ENCODE data around the gene GEMIN4. TPM values are rescaled to one million over a fixed set of nuclear protein-coding genes. Genes with fewer than 3 reads are reported as not detected.
"Not testable (repeated sequence)": the region's sequence is repeated elsewhere in the genome, so short reads cannot be mapped to it uniquely, and the experiment has no call there.

Gene GEMIN4
- total and polyA plus RNA-seq, 9 donors: 9.8 to 19.6 (median 14.8) TPM

DNA sequence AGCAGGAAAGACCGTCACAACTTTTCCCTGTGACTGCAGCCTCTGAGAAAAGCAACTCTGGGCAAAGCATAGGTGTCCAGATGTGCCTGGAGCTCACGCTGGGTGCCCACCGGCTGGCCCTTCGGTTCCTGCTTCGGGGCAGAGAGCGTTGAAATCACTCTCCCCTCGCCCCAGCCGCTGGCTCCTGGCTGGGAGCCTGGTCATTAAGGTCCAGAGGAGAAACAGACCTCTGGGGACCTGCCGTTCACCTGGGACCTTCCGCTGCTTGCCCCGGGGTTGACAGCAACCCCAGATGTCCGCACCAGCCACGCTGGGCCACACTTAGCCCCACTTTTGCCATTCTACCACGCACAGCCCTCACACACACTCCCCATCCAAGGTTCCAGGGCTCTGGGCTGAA lies 43.2 kb upstream of the GEMIN4 start:
- DNase-seq: no peak
- peaks cover 21% of the 10 kb centered on the region for H3K4me1 ChIP-seq (ENCODE audit: control insufficient read depth, insufficient read depth, low read length)
- no peaks in the 10 kb centered on the region for H3K27me3 ChIP-seq (ENCODE audit: control insufficient read depth, insufficient read depth, low read length)
- peaks cover 57% of the 10 kb centered on the region for H3K36me3 ChIP-seq (ENCODE audit: control insufficient read depth, insufficient read depth, low read length)
- no peaks in the 10 kb centered on the region for H3K9me3 ChIP-seq (replicated peaks; ENCODE audit: control insufficient read depth, low read depth, low read length)
- H3K27ac ChIP-seq (ENCODE audit: low read length): peak overlapping the region; percentile 88
- 36% methylated on average over 12 of the region's 14 CpGs for WGBS (ENCODE audit: insufficient coverage)
- H3K4me3 ChIP-seq (ENCODE audit: low read length): peak overlapping the region; percentile 19

DNA sequence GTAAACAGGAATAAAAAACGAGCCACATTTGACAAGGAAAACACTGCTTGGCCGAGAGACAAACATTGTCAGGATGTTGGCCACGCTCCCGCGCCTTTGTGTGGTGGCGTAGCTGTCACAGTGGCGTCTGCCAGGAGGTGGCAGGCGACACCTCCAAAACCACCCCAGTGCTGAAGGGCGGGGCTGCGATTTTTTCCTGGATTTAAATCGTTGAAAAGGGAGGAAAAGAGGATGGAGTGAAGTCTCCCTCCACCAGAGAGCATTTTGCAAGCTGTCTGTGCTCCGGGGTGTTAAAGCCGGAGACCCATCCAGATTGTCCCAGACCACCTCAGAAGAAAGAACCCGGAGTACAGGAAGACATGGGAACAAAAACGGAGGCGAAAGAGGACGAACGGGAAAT lies 42.8 kb upstream of the GEMIN4 start:
- peaks cover 56% of the 10 kb centered on the region for H3K36me3 ChIP-seq (ENCODE audit: control insufficient read depth, insufficient read depth, low read length)
- peak overlapping the region; percentile 88 for H3K27ac ChIP-seq (ENCODE audit: low read length)
- DNase-seq: peak; percentile 95
- no peaks in the 10 kb centered on the region for H3K27me3 ChIP-seq (ENCODE audit: control insufficient read depth, insufficient read depth, low read length)
- peak overlapping the region; percentile 19 for H3K4me3 ChIP-seq (ENCODE audit: low read length)
- H3K9me3 ChIP-seq (replicated peaks; ENCODE audit: control insufficient read depth, low read depth, low read length): no peaks in the 10 kb centered on the region
- peaks cover 21% of the 10 kb centered on the region for H3K4me1 ChIP-seq (ENCODE audit: control insufficient read depth, insufficient read depth, low read length)
- 6% methylated on average over 9 of the region's 18 CpGs for WGBS (ENCODE audit: insufficient coverage)

DNA sequence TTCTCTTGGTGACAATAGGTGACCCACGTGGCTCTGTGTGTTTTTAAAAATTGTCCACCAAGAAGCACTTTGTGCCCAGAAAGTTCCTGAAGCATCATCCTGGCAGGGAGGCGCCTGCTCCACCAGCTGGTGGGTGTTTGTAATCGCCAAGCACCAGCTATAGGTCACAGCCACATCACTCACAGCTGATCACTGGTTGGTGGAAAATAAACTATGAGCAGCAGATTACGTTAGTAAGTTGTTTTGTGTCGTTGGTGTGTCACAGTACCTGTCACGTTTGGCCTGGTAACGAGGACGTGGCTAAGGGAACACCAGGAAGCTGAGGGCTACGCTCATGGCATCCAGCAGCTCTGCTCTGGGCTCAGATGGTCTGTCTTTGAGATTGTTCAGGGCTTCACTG lies 40.2 kb upstream of the GEMIN4 start:
- WGBS (ENCODE audit: insufficient coverage): 81% methylated on average over 7 of the region's 9 CpGs
- no peak for DNase-seq

DNA sequence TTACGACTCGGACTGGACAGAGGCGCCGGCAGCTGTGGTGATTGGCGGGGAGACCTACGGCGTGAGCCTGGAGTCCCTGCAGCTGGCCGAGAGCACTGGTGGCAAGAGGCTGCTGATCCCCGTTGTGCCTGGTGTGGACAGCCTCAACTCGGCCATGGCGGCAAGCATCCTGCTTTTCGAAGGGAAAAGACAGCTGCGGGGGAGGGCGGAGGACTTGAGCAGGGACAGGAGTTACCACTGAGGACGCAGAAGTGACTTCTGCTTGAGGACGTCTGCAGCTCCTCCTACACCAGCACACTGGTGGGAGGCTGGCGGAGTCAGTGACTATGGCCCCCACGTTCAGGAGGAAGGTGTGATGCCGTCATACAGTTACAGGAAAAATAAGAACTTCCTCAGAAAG lies 39.8 kb upstream of the GEMIN4 start:
- no peak for DNase-seq

More for the DNA sequence above, 40.2 kb upstream of the GEMIN4 start:
- no peaks in the 10 kb centered on the region for H3K9me3 ChIP-seq (replicated peaks; ENCODE audit: control insufficient read depth, low read depth, low read length)
- peaks cover 20% of the 10 kb centered on the region for H3K4me1 ChIP-seq (ENCODE audit: control insufficient read depth, insufficient read depth, low read length)
- H3K4me3 ChIP-seq (ENCODE audit: low read length): no peak overlapping the region
- no peaks in the 10 kb centered on the region for H3K27me3 ChIP-seq (ENCODE audit: control insufficient read depth, insufficient read depth, low read length)
- no peak overlapping the region for H3K27ac ChIP-seq (ENCODE audit: low read length)
- H3K36me3 ChIP-seq (ENCODE audit: control insufficient read depth, insufficient read depth, low read length): peaks cover 62% of the 10 kb centered on the region

DNA sequence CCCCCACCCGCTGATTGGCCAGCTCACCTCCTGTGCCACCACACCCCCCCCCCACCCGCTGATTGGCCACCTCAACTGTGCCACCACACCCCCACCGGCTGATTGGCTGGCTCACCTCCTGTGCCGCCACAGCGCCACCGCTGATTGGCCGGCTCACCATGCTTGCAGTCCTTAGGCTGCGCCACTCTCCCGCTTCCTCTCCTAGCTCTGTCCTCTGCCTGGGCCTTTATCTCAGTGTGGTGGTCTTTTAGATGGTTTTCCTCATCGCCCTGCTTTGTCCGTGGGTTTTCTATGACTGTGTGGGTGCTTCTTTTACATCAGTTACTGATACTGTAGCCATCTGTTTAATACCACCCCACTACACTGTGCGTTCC lies 38.8 kb upstream of the GEMIN4 start:
- H3K9me3 ChIP-seq (replicated peaks; ENCODE audit: control insufficient read depth, low read depth, low read length); H3K27ac ChIP-seq (ENCODE audit: low read length); H3K4me3 ChIP-seq (ENCODE audit: low read length); DNase-seq; H3K27me3 ChIP-seq (ENCODE audit: control insufficient read depth, insufficient read depth, low read length): not testable (repeated sequence)
- H3K4me1 ChIP-seq (ENCODE audit: control insufficient read depth, insufficient read depth, low read length): peaks cover 15% of the 10 kb centered on the region
- peaks cover 51% of the 10 kb centered on the region for H3K36me3 ChIP-seq (ENCODE audit: control insufficient read depth, insufficient read depth, low read length)
- WGBS (ENCODE audit: insufficient coverage): 54% methylated on average over 5 of the region's 12 CpGs

More for the DNA sequence above, 39.8 kb upstream of the GEMIN4 start:
- no peaks in the 10 kb centered on the region for H3K27me3 ChIP-seq (ENCODE audit: control insufficient read depth, insufficient read depth, low read length)
- H3K36me3 ChIP-seq (ENCODE audit: control insufficient read depth, insufficient read depth, low read length): peaks cover 57% of the 10 kb centered on the region
- 87% methylated on average over 16 of the region's 19 CpGs for WGBS (ENCODE audit: insufficient coverage)
- H3K9me3 ChIP-seq (replicated peaks; ENCODE audit: control insufficient read depth, low read depth, low read length): no peaks in the 10 kb centered on the region
- H3K4me1 ChIP-seq (ENCODE audit: control insufficient read depth, insufficient read depth, low read length): peaks cover 16% of the 10 kb centered on the region
- H3K27ac ChIP-seq (ENCODE audit: low read length): no peak overlapping the region
- H3K4me3 ChIP-seq (ENCODE audit: low read length): no peak overlapping the region

DNA sequence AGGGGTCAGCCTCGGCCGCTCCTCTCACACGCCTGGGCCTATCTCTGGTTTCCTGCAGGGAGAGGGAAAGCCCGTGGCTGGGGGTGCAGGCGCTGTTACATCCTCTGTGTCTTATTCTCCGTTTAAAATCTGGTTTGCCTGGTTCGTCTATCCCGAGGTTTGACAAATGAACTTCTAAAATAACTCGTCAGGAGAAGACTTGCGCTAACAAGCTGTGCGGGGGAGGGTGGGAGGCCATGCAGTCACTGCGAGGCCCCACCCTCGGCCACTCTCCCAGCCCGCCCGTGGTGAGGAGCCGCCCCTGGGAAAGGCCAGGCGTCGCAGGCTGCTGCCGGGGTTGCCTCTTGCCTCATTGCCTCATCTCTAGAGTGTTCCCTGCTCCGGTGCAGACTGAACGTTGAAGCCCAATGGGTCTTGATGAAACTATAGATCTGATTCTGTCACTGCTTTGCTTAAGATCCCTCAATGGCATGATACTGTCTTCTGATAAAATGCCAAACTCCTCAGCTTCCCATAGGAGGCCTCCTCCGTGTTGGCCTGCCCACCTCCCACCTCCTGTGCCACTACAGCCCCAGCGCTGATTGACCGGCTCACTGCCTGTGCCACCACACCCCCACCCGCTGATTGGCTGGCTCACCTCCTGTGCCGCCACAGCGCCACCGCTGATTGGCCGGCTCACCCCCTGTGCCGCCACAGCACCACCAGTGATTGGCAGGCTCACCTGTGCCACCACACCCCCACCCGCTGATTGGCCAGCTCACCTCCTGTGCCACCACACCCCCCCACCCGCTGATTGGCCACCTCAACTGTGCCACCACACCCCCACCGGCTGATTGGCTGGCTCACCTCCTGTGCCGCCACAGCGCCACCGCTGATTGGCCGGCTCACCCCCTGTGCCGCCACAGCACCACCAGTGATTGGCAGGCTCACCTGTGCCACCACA lies 38.1 kb upstream of the GEMIN4 start:
- WGBS (ENCODE audit: insufficient coverage): 48% methylated on average over 23 of the region's 38 CpGs
- not testable (repeated sequence) for H3K4me3 ChIP-seq (ENCODE audit: low read length); H3K9me3 ChIP-seq (replicated peaks; ENCODE audit: control insufficient read depth, low read depth, low read length); H3K27ac ChIP-seq (ENCODE audit: low read length); H3K27me3 ChIP-seq (ENCODE audit: control insufficient read depth, insufficient read depth, low read length); DNase-seq; H3K4me1 ChIP-seq (ENCODE audit: control insufficient read depth, insufficient read depth, low read length)
- peaks cover 49% of the 10 kb centered on the region for H3K36me3 ChIP-seq (ENCODE audit: control insufficient read depth, insufficient read depth, low read length)

DNA sequence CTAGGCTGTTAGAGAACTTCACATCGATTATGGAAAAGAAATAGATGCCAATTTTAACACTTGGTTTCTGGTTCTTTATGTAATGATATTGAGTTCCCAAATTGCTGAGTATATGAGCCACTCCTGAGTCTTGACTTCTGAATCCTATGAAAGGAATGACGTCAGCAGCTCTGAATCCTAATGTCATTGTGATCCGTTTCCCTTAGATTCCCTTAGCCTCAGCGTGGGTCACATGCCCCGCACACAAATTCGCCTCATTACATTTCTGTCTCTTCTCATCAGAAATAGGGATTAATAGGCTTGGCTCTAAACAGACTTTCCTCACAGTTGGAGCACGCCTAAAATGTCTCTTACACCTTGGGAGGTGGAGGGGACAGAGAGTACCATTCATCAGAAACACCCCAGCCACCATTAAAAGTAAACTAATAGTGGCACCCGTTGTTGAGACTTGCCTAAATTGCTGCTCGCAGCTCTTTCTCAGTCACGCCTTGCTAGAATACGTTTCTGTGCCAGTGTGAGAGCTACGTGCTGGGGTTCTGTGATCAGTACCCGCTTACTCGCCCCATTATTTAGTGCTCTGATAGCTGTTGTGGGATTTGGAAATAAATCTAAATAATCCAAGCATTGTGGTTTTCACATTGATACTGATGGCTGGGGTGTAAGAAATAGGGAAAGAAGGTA lies 37.2 kb upstream of the GEMIN4 start:
- Histone ChIP-seq H3K27ac (ENCODE audit: low read length) (no peak overlapping the region), H3K4me3 (ENCODE audit: low read length) (no peak overlapping the region), H3K36me3 (ENCODE audit: control insufficient read depth, insufficient read depth, low read length) (peaks cover 53% of the 10 kb centered on the region), H3K9me3 (replicated peaks; ENCODE audit: control insufficient read depth, low read depth, low read length) (no peaks in the 10 kb centered on the region), H3K27me3 (ENCODE audit: control insufficient read depth, insufficient read depth, low read length) (no peaks in the 10 kb centered on the region), H3K4me1 (ENCODE audit: control insufficient read depth, insufficient read depth, low read length) (no peaks in the 10 kb centered on the region)
- WGBS (ENCODE audit: insufficient coverage): 87% methylated on average over 9 of the region's 14 CpGs
- DNase-seq: no peak

DNA sequence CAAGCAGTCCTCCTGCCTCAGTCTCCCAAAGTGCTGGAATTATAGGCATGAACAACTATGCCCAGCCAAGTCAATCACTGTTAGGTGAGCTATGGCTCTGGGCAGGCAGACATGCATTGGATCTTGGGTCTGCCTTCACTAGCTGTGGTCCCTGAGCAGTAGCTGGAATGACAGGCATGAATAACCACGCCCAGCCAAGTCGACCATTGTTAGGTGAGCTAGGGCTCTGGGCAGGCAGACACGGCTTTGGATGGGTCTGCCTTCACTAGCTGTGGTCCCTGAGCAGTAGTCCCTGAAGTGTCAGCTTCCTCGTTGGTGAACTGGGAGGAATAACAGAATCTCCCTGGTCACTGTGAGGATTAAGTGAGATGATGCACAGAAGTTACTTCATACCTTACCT lies 36.5 kb upstream of the GEMIN4 start:
- WGBS (ENCODE audit: insufficient coverage): 79% methylated on average over 3 of the region's 4 CpGs
- no peak overlapping the region for H3K4me3 ChIP-seq (ENCODE audit: low read length)
- H3K36me3 ChIP-seq (ENCODE audit: control insufficient read depth, insufficient read depth, low read length): peaks cover 55% of the 10 kb centered on the region
- no peaks in the 10 kb centered on the region for H3K27me3 ChIP-seq (ENCODE audit: control insufficient read depth, insufficient read depth, low read length)
- H3K4me1 ChIP-seq (ENCODE audit: control insufficient read depth, insufficient read depth, low read length): no peaks in the 10 kb centered on the region
- H3K9me3 ChIP-seq (replicated peaks; ENCODE audit: control insufficient read depth, low read depth, low read length): no peaks in the 10 kb centered on the region
- DNase-seq: no peak
- no peak overlapping the region for H3K27ac ChIP-seq (ENCODE audit: low read length)

DNA sequence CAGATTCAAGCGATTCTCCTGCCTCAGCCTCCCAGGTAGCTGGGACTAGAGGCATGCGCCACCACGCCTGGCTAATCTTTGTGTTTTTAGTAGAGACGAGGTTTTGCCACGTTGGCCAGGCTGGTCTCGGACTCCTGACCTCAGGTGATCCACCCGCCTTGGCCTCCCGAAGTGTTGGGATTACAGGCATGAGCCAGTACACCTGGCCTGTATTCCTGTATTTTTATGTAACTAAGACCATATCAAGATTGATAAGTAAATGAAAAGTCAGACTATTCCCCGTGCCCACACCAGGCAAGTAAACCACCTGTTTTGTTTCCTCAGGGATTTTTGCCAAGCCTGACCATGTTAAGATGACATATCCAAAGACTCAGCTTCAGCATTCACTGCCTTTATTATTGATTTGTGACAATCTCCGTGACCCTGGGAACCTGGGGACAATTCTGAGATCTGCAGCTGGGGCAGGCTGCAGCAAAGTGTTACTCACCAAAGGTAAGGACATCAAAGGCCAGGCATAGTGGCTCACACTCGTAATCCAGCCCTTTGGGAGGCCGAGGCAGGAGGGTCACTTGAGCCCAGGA lies 35.7 kb upstream of the GEMIN4 start:
- Histone ChIP-seq H3K36me3 (ENCODE audit: control insufficient read depth, insufficient read depth, low read length) (peaks cover 51% of the 10 kb centered on the region), H3K4me3 (ENCODE audit: low read length) (no peak overlapping the region), H3K27me3 (ENCODE audit: control insufficient read depth, insufficient read depth, low read length) (no peaks in the 10 kb centered on the region), H3K9me3 (replicated peaks; ENCODE audit: control insufficient read depth, low read depth, low read length) (no peaks in the 10 kb centered on the region), H3K27ac (ENCODE audit: low read length) (no peak overlapping the region), H3K4me1 (ENCODE audit: control insufficient read depth, insufficient read depth, low read length) (peaks cover 6% of the 10 kb centered on the region)
- DNase-seq: no peak
- 100% methylated on average over 4 of the region's 12 CpGs for WGBS (ENCODE audit: insufficient coverage)

DNA sequence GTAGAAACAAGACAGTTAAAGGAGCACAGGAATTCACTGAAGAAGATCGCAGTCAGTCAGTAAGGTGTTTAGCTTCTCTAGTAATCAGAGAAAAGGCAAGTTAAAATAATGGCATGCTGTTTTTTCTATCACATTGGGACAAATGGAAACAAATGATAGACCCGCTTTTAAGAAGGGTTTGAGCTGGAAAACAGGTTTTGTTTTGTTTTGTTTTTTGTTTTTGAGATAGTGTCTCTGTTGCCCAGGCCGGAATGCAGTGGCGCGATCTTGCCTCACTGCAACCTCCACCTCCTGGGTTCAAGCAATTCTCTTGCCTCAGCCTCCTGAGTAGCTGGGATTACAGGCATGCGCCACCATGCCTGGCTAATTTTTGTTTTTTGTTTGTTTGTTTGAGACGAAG lies 33.8 kb upstream of the GEMIN4 start:
- H3K4me3 ChIP-seq (ENCODE audit: low read length); H3K9me3 ChIP-seq (replicated peaks; ENCODE audit: control insufficient read depth, low read depth, low read length); H3K27me3 ChIP-seq (ENCODE audit: control insufficient read depth, insufficient read depth, low read length); H3K27ac ChIP-seq (ENCODE audit: low read length); DNase-seq: not testable (repeated sequence)
- Histone ChIP-seq H3K4me1 (ENCODE audit: control insufficient read depth, insufficient read depth, low read length) (peaks cover 13% of the 10 kb centered on the region), H3K36me3 (ENCODE audit: control insufficient read depth, insufficient read depth, low read length) (peaks cover 33% of the 10 kb centered on the region)
- 97% methylated on average over 6 of the region's 7 CpGs for WGBS (ENCODE audit: insufficient coverage)

Data from muscle of leg (tissue), 11 donors.